ENCODE measurements around the gene MYO3B.

Gene MYO3B

GRCh38 chr2:170566138-170566537 lies 388.2 kb downstream of the MYO3B start:
- TF ChIP-seq CTCF (IDR thresholded peaks at IDR 0.05) (no peak), ZFX (IDR thresholded peaks at IDR 0.05; ENCODE audit: borderline replicate concordance) (no peak)
- no peak overlapping the region for H3K27ac ChIP-seq

- TF ChIP-seq CTCF (IDR thresholded peaks at IDR 0.05) (no peak), ZFX (IDR thresholded peaks at IDR 0.05; ENCODE audit: borderline replicate concordance) (no peak)
- no peak overlapping the region for H3K27ac ChIP-seq
Measured at GRCh38 chr2:170567429-170567828, 389.5 kb downstream of the MYO3B start.

DNA sequence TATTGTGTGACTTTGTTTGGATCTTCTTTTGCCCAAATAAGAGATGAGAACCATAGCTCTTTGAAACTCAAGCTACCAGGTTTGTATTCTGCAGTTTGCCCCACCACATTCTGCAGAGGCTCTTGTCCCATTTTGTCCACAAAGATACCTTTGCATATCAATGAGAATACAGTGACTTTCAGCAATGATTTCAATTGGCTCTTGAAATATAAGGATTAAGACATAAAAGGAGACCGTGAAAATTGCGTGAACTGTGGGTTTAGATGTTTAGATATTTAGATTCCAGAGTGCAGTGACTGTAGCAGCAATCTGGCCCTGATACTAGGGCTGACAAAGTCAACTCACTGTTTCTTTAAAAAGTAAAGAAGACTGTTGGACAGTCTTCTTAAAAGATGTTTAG lies 390.6 kb downstream of the MYO3B start:
- no peak overlapping the region for H3K27ac ChIP-seq
- TF ChIP-seq ZFX (IDR thresholded peaks at IDR 0.05; ENCODE audit: borderline replicate concordance): no peak

- no peak for TF ChIP-seq CTCF (IDR thresholded peaks at IDR 0.05)
- no peak for TF ChIP-seq ZFX (IDR thresholded peaks at IDR 0.05; ENCODE audit: borderline replicate concordance)
- H3K27ac ChIP-seq: no peak overlapping the region
Measured at GRCh38 chr2:170571612-170572011, 393.7 kb downstream of the MYO3B start.

- no peak for TF ChIP-seq ZFX (IDR thresholded peaks at IDR 0.05; ENCODE audit: borderline replicate concordance)
- TF ChIP-seq CTCF (IDR thresholded peaks at IDR 0.05): no peak
- no peak overlapping the region for H3K27ac ChIP-seq
Measured at GRCh38 chr2:170573671-170574070, 395.7 kb downstream of the MYO3B start.

DNA sequence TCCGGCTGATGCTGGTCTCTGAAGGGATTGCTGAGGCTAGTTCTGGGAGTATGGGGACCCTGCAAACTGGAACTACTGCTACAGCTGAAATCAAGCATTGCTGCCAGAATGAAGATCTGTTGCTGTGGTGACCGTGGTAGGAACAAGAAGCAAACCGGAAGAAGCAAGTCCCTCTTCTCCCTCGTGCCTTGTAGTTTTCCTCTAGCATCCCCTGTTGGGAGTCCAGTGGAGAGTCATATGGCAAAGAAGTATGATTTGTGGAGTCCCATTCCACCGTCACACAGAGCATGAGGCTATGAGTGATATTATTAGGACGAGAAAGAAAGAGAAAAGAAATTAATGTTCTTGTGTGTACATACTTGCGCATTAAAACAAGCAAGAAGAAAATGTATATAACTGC lies 398.3 kb downstream of the MYO3B start:
- no peak for TF ChIP-seq ZFX (IDR thresholded peaks at IDR 0.05; ENCODE audit: borderline replicate concordance)
- no peak for TF ChIP-seq CTCF (IDR thresholded peaks at IDR 0.05)

GRCh38 chr2:170577356-170577755 lies 399.4 kb downstream of the MYO3B start:
- TF ChIP-seq ZFX (IDR thresholded peaks at IDR 0.05; ENCODE audit: borderline replicate concordance) (no peak), CTCF (IDR thresholded peaks at IDR 0.05) (no peak)

More for the DNA sequence above, 398.3 kb downstream of the MYO3B start:
- no peak overlapping the region for H3K27ac ChIP-seq

GRCh38 chr2:170578606-170579005 lies 400.7 kb downstream of the MYO3B start:
- no peak overlapping the region for H3K27ac ChIP-seq
- TF ChIP-seq CTCF (IDR thresholded peaks at IDR 0.05) (no peak), ZFX (IDR thresholded peaks at IDR 0.05; ENCODE audit: borderline replicate concordance) (no peak)

More at GRCh38 chr2:170577356-170577755, 399.4 kb downstream of the MYO3B start:
- H3K27ac ChIP-seq: no peak overlapping the region
